Measurements from ENCODE around the gene MZB1. TPM values are rescaled to one million over a fixed set of nuclear protein-coding genes. Genes with fewer than 3 reads are reported as not detected.

MZB1 gene
- total and polyA plus RNA-seq, 2 of the 13 experiments (the other 11 are each of a cell fraction or from before 2014, with no cell fraction given) = 0.31 to 0.40 TPM

DNA sequence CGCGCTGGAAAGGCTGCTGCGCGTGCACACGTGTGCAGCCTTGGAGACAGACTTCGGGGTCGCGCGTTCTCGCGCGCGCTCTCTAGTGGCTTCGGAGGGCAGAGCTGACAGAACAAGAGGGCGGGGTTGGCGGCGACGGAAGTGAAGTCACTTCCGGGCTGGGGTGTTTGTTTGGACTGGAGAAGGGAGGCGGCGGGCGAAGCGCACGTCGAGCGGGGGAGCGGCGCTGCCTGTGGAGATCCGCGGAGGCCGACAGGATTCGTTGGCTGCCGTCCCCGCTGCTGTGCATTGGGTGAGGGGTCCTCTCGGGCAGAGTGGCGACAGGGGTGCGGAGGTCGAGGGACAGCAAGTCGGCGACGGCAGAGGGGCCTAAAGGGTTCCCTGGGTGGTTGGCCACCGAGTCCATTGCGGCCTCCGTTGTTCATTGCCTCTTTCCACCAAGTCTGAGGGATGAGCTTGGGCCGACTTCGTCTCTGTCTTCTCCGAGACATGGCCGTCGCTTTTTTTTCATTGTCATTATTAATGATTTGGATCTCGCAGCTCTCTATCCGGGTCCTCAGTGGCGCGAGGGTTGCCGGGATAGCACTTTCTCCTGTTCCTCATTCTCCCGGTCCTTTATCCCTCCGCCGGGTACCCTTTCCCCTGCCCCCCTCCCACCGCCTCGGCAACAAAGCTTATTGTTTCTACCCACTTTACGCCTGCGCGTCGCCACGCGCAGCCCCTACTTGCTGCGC lies 47.9 kb downstream of the MZB1 start, which contains the start of gene PAIP2 (continued):
- TF ChIP-seq ZNF10 (CRISPR knock-in tag; IDR thresholded peaks at IDR 0.05; ENCODE audit: borderline replicate concordance, low read depth) (no peak), ELF4 (CRISPR knock-in tag; IDR thresholded peaks at IDR 0.05; ENCODE audit: borderline replicate concordance) (no peak), BRCA1 (CRISPR knock-in tag; IDR thresholded peaks at IDR 0.05) (no peak), ZNF674 (CRISPR knock-in tag; IDR thresholded peaks at IDR 0.05; ENCODE audit: low read depth) (no peak), GABPA (IDR thresholded peaks at IDR 0.05; ENCODE audit: low read depth, low read length) (peak; percentile 80), GABPA (CRISPR knock-in tag; IDR thresholded peaks at IDR 0.05; ENCODE audit: low read depth) (peak; percentile 97), ARNT (IDR thresholded peaks at IDR 0.05) (no peak), ZNF234 (CRISPR knock-in tag; conservative IDR thresholded peaks at IDR 0.05) (0 out of 2 replicates have a peak, but pooled peaks have one; percentile 30), ZMAT3 (CRISPR knock-in tag; conservative IDR thresholded peaks at IDR 0.05) (peak; percentile 57), KAT8 (CRISPR knock-in tag; IDR thresholded peaks at IDR 0.05) (peak; percentile 89), HNF4A (CRISPR knock-in tag; IDR thresholded peaks at IDR 0.05) (no peak), SPEN (CRISPR knock-in tag; IDR thresholded peaks at IDR 0.05; ENCODE audit: low read depth) (peak; percentile 67; the same call in 1 of the 2 replicates), TP53 (CRISPR knock-in tag; conservative IDR thresholded peaks at IDR 0.05) (no peak), PHF20 (CRISPR knock-in tag; IDR thresholded peaks at IDR 0.05) (peak; percentile 80), ZFX (CRISPR knock-in tag; IDR thresholded peaks at IDR 0.05; ENCODE audit: low read depth) (peak; percentile 90), ZFP82 (CRISPR knock-in tag; IDR thresholded peaks at IDR 0.05; ENCODE audit: borderline replicate concordance) (peak; percentile 36; the same call in 1 of the 2 replicates), ADNP (CRISPR knock-in tag; IDR thresholded peaks at IDR 0.05) (no peak), ZNF451 (CRISPR knock-in tag; IDR thresholded peaks at IDR 0.05) (0 out of 2 replicates have a peak, but pooled peaks have one; percentile 32), KDM6A (CRISPR knock-in tag; IDR thresholded peaks at IDR 0.05; ENCODE audit: low read depth) (no peak), ZMYM4 (CRISPR knock-in tag; IDR thresholded peaks at IDR 0.05) (peak; percentile 61; the same call in 1 of the 2 replicates), ZNF629 (CRISPR knock-in tag; conservative IDR thresholded peaks at IDR 0.05) (no peak; the same call in 1 of the 2 replicates), CREM (IDR thresholded peaks at IDR 0.05) (peak; percentile 81), CREM (CRISPR knock-in tag; IDR thresholded peaks at IDR 0.05) (no peak), ZNF12 (CRISPR knock-in tag; IDR thresholded peaks at IDR 0.05) (no peak), ZNF790 (CRISPR knock-in tag; IDR thresholded peaks at IDR 0.05; ENCODE audit: borderline replicate concordance) (no peak)
- TF ChIP-seq, protein P1, sequence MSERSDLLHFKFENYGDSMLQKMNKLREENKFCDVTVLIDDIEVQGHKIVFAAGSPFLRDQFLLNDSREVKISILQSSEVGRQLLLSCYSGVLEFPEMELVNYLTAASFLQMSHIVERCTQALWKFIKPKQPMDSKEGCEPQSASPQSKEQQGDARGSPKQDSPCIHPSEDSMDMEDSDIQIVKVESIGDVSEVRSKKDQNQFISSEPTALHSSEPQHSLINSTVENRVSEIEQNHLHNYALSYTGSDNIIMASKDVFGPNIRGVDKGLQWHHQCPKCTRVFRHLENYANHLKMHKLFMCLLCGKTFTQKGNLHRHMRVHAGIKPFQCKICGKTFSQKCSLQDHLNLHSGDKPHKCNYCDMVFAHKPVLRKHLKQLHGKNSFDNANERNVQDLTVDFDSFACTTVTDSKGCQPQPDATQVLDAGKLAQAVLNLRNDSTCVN (CRISPR knock-in tag; IDR thresholded peaks at IDR 0.05; ENCODE audit: borderline replicate concordance) = peak; percentile 47; the same call in 1 of the 2 replicates
- TF ChIP-seq, protein P2, sequence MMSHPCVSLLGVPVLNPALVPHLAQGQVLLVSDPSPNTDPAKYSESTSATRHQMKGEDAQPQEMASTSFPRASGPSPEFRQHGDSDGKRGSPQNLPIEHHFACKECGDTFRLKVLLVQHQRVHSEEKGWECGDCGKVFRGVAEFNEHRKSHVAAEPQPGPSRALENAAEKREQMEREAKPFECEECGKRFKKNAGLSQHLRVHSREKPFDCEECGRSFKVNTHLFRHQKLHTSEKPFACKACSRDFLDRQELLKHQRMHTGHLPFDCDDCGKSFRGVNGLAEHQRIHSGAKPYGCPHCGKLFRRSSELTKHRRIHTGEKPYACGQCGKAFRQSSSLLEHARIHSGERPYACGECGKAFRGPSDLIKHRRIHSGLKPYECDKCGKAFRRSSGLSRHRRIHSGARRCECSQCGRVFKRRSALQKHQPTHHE (CRISPR knock-in tag; IDR thresholded peaks at IDR 0.05; ENCODE audit: borderline replicate concordance) = peak; percentile 67; the same call in 1 of the 2 replicates
- TF ChIP-seq, protein P3, sequence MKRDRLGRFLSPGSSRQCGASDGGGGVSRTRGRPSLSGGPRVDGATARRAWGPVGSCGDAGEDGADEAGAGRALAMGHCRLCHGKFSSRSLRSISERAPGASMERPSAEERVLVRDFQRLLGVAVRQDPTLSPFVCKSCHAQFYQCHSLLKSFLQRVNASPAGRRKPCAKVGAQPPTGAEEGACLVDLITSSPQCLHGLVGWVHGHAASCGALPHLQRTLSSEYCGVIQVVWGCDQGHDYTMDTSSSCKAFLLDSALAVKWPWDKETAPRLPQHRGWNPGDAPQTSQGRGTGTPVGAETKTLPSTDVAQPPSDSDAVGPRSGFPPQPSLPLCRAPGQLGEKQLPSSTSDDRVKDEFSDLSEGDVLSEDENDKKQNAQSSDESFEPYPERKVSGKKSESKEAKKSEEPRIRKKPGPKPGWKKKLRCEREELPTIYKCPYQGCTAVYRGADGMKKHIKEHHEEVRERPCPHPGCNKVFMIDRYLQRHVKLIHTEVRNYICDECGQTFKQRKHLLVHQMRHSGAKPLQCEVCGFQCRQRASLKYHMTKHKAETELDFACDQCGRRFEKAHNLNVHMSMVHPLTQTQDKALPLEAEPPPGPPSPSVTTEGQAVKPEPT (CRISPR knock-in tag; IDR thresholded peaks at IDR 0.05; ENCODE audit: low read depth) = peak; percentile 39; the same call in 1 of the 2 replicates
